GM23248 (cell line): Measurements from ENCODE around the gene RBM19.

ENCODE experiments used
- EZH2 ChIP-seq: fragments of 200-600 bp; sonication (generic); IDR thresholded peaks from 2 replicates; pipeline ENCODE4 v1.6.1; 2018; ENCODE audit warnings: antibody characterized with exemption, mild to moderate bottlenecking; ENCODE audit not compliant: insufficient read depth, poor library complexity, severe bottlenecking
- EZH2phosphoT487 ChIP-seq: fragments of 200-600 bp; sonication (generic); IDR thresholded peaks from 2 replicates; pipeline ENCODE4 v1.6.1; 2018; ENCODE audit warnings: antibody characterized with exemption, moderate library complexity, mild to moderate bottlenecking, low read depth; ENCODE audit not compliant: insufficient read depth

DNA sequence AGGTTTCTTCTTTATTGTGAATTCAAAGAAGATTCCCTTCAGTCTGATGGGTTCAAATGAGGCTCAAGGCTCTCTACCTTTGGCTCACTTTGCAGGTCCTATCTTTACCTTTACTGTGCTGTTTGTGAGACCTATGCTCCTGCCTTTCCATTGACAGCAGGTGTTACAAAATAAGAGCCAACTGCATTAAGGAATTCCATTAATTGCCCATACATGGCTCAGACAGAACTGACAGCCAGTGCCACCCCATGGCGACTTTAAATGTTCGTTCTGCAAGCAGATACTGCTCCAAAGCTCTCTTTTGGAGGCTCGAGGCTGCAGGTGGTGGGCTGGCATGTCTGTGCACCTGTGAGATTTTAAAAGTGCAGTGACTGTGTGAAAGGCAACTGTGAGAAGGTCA, 44.7 kb downstream of the RBM19 start:
- TF ChIP-seq EZH2 (no peak), EZH2phosphoT487 (no peak)
